SIG-M5 treated with dmso at 0.1 percent for 504 hours (cell line): ENCODE data around the gene ABLIM2.

ENCODE experiments used
- DNase-seq: peaks from one replicate; lab custom pipeline; 2025; ENCODE audit not compliant: unreplicated experiment; lab: John Stamatoyannopoulos, UW

ABLIM2 gene

GRCh38 chr4:8050555-8051206 is 107.9 kb downstream of the ABLIM2 start:
- no peak for DNase-seq

- no peak for DNase-seq
Measured at GRCh38 chr4:8050180-8050554, 108.4 kb downstream of the ABLIM2 start.

- no peak for DNase-seq
Measured at GRCh38 chr4:8048856-8049676, 109.5 kb downstream of the ABLIM2 start.

GRCh38 chr4:8047837-8048678 is 110.6 kb downstream of the ABLIM2 start:
- DNase-seq = no peak

GRCh38 chr4:8046925-8047541 is 111.6 kb downstream of the ABLIM2 start:
- DNase-seq = no peak

GRCh38 chr4:8045909-8046308 is 112.7 kb downstream of the ABLIM2 start:
- no peak for DNase-seq

- DNase-seq = no peak
Measured at GRCh38 chr4:8044699-8045098, 113.9 kb downstream of the ABLIM2 start.

- DNase-seq = no peak
Measured at GRCh38 chr4:8044244-8044643, 114.4 kb downstream of the ABLIM2 start.

GRCh38 chr4:8043596-8043995 is 115.0 kb downstream of the ABLIM2 start:
- DNase-seq = no peak

GRCh38 chr4:8041868-8042267 is 116.7 kb downstream of the ABLIM2 start:
- DNase-seq = no peak

GRCh38 chr4:8041172-8041571 is 117.4 kb downstream of the ABLIM2 start:
- DNase-seq = no peak

GRCh38 chr4:8040607-8041006 is 118.0 kb downstream of the ABLIM2 start:
- DNase-seq = no peak

- no peak for DNase-seq
Measured at GRCh38 chr4:8039853-8040252, 118.8 kb downstream of the ABLIM2 start.

GRCh38 chr4:8039290-8039689 is 119.3 kb downstream of the ABLIM2 start:
- no peak for DNase-seq

GRCh38 chr4:8038719-8039251 is 119.8 kb downstream of the ABLIM2 start:
- DNase-seq = no peak

GRCh38 chr4:8038083-8038482 is 120.5 kb downstream of the ABLIM2 start:
- DNase-seq = no peak

GRCh38 chr4:8037150-8037769 is 121.4 kb downstream of the ABLIM2 start:
- no peak for DNase-seq

GRCh38 chr4:8035371-8035780 is 123.2 kb downstream of the ABLIM2 start:
- peak; percentile 15 for DNase-seq

- no peak for DNase-seq
Measured at GRCh38 chr4:8033829-8034528, 124.6 kb downstream of the ABLIM2 start.
